Lower leg skin (tissue), 3 donors: Measurements from ENCODE around the gene MRPL17.
"Not testable (repeated sequence)": the region's sequence is repeated elsewhere in the genome, so short reads cannot be mapped to it uniquely, and the experiment has no call there.

Experiments
- POLR2A ChIP-seq, 2 donors: fragments of 450-650 bp; IDR thresholded peaks; one replicate each; pipeline ENCODE4 v1.6.1; 2016 to 2017; ENCODE audit warnings: antibody characterized with exemption in 2 of 2, mild to moderate bottlenecking in 1 of 2, moderate library complexity in 1 of 2
- TF ChIP-seq, protein P1 (sequence below), 3 donors: fragments of 450-650 bp; IDR thresholded peaks; one replicate each; pipeline ENCODE4 v1.5.1; 2016; ENCODE audit warnings: antibody characterized with exemption in 3 of 3, mild to moderate bottlenecking in 3 of 3, moderate library complexity in 2 of 3

DNA sequence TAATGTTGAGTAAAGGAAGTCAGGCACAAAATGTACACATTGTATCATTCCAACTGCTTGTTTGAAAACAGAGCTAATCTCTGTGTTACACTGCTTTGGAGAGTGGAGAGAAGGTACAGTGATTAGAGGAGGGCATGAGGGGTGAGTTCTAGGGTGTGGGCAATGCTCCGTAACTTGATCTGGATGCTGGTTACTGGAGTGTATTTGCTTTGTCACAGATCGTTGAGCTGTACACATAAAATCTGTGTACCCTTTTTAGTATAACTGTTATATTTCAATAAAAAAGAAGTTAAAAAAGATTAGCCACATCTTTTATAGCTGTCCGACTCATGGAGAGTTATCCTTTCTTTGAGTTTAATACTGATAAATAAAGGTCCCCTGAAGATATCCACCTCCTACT lies 18.8 kb upstream of the MRPL17 start:
- TF ChIP-seq, protein P1, sequence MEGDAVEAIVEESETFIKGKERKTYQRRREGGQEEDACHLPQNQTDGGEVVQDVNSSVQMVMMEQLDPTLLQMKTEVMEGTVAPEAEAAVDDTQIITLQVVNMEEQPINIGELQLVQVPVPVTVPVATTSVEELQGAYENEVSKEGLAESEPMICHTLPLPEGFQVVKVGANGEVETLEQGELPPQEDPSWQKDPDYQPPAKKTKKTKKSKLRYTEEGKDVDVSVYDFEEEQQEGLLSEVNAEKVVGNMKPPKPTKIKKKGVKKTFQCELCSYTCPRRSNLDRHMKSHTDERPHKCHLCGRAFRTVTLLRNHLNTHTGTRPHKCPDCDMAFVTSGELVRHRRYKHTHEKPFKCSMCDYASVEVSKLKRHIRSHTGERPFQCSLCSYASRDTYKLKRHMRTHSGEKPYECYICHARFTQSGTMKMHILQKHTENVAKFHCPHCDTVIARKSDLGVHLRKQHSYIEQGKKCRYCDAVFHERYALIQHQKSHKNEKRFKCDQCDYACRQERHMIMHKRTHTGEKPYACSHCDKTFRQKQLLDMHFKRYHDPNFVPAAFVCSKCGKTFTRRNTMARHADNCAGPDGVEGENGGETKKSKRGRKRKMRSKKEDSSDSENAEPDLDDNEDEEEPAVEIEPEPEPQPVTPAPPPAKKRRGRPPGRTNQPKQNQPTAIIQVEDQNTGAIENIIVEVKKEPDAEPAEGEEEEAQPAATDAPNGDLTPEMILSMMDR (IDR thresholded peaks at IDR 0.05): not testable (repeated sequence)
- not testable (repeated sequence) for TF ChIP-seq POLR2A (IDR thresholded peaks at IDR 0.05)
